ENCODE data around the gene LNPEP. TPM values are rescaled to one million over a fixed set of nuclear protein-coding genes. Genes with fewer than 3 reads are reported as not detected.

LNPEP gene
- total RNA-seq, 2 experiments from 2014 or later = 79.1 to 116 TPM

DNA sequence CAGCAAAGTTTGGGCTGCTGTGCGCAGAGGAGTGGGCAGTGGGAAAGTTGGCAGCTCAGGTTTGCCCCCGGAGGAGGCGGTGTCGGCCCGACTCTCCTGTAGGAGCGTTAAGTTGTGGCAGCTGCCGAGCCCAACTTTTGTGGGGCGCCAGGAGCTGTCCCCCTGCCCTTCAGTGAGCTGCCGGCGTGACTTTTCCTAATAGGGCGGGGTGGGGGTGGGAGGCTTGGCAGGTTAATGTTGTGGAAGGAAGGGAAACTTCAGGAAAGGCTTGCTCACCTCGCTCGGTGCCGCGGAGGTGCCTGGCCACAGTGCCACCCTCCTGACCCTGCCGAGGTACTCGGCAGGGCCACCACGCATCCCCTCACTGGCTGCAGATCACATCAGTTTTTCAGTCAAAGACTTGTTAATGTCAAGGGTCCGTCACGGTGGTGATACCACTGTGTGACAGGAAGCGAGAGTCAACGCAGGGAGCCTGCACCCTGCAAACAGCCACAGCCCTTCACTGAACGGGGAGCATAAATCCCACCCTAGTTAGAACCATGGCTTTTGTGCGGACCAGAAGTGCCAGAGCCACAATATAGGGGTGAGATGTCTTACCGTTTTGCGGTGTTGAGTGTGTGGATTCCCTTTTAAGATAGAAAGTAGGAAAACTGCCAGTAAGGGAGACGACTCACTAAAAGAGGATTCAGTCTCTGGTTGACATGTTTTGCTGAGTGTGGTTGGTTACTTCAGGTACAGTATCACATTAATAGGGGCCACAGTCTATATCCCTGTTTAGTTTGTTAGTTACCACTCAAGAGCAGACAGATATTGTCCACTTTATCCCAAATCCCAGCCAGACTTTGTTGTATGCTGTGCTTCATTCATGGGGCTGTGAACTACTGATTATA is 796 bp downstream of the LNPEP start:
- CTCF ChIA-PET (ENCODE audit: unreplicated experiment) = interaction anchor here (0.6 kb wide), 2 partner anchors 42 to 131 kb away, joined by 3 read pairs; no protein-coding TSS in a partner anchor
- POLR2A ChIA-PET = interaction anchor here (0.7 to 3.2 kb wide), 13 partner anchors 22 to 647 kb away, joined by 3 to 38 read pairs (median 3); partner anchors contain the start of gene ERAP1
- peak overlapping the region; percentile 87 for H3K4me3 ChIP-seq (ENCODE audit: low read depth, low read length, poor library complexity, severe bottlenecking)
- H4K20me1 ChIP-seq (ENCODE audit: insufficient read depth, low read length) = peaks cover 14% of the 10 kb centered on the region; the same call in 1 of the 2 replicates
- H3K9me3 ChIP-seq (ENCODE audit: low read length) = no peaks in the 10 kb centered on the region
- peak overlapping the region; percentile 94 for H3K4me2 ChIP-seq (ENCODE audit: low read length)
- peaks cover 34% of the 10 kb centered on the region for H3K36me3 ChIP-seq (ENCODE audit: insufficient read depth, low read length)
- TF ChIP-seq EZH2phosphoT487 (IDR thresholded peaks at IDR 0.05; ENCODE audit: borderline replicate concordance, low read depth, low read length) = no peak
- TF ChIP-seq, protein P1, sequence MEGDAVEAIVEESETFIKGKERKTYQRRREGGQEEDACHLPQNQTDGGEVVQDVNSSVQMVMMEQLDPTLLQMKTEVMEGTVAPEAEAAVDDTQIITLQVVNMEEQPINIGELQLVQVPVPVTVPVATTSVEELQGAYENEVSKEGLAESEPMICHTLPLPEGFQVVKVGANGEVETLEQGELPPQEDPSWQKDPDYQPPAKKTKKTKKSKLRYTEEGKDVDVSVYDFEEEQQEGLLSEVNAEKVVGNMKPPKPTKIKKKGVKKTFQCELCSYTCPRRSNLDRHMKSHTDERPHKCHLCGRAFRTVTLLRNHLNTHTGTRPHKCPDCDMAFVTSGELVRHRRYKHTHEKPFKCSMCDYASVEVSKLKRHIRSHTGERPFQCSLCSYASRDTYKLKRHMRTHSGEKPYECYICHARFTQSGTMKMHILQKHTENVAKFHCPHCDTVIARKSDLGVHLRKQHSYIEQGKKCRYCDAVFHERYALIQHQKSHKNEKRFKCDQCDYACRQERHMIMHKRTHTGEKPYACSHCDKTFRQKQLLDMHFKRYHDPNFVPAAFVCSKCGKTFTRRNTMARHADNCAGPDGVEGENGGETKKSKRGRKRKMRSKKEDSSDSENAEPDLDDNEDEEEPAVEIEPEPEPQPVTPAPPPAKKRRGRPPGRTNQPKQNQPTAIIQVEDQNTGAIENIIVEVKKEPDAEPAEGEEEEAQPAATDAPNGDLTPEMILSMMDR (conservative IDR thresholded peaks at IDR 0.05; ENCODE audit: low read length) = no peak
- peak overlapping the region; percentile 98 for H3K27ac ChIP-seq (ENCODE audit: low read depth, low read length, poor library complexity, severe bottlenecking)
- peaks cover 40% of the 10 kb centered on the region for H3K4me1 ChIP-seq (ENCODE audit: insufficient read depth, low read length, poor library complexity, severe bottlenecking)
- intact Hi-C loops (cut with micrococcal nuclease; ENCODE audit: unreplicated experiment) = loop anchor here (2.0 kb wide), 1 partner anchor 274 kb away; the partner anchor contains the start of gene CAST
- H3K79me2 ChIP-seq (ENCODE audit: insufficient read depth, low read depth, low read length) = peaks cover 82% of the 10 kb centered on the region
- H2AFZ ChIP-seq (ENCODE audit: low read length) = peak overlapping the region; percentile 13; the same call in 1 of the 2 replicates
- no TSS peak for BruUV-seq (replicated peaks)
- DNase-seq (ENCODE audit: low spot score) = peak; percentile 84
- no peaks in the 10 kb centered on the region for H3K9me2 ChIP-seq (ENCODE audit: insufficient read depth, low read length)

DNA sequence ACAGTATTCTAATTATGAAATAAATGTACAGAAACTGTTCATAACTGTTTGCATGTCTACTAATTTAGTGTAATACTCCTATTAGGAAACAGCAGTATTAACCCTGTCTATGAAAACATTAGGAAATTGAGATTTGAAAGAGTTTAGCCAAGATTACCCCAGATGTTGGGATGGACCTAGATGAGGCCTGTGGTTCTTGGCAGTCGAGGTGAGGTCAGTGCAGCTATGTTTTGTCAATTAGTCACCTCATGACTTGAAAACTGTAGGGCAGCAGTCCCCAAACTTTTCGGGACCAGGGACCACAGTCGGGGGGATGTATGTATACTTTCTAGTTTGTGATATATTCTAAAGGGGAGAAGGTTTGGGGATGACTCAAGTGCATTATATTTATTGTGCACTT is 4.7 kb downstream of the LNPEP start:
- Histone ChIP-seq H3K27ac (ENCODE audit: low read depth, low read length, poor library complexity, severe bottlenecking) (no peak overlapping the region), H3K4me2 (ENCODE audit: low read length) (peak overlapping the region; percentile 31; the same call in 1 of the 2 replicates)

More for the DNA sequence above, 4.7 kb downstream of the LNPEP start:
- CTCF ChIA-PET (ENCODE audit: unreplicated experiment) = no interaction called here
- Histone ChIP-seq H4K20me1 (ENCODE audit: insufficient read depth, low read length) (peaks cover 14% of the 10 kb centered on the region; the same call in 1 of the 2 replicates), H3K4me3 (ENCODE audit: low read depth, low read length, poor library complexity, severe bottlenecking) (no peak overlapping the region), H3K4me1 (ENCODE audit: insufficient read depth, low read length, poor library complexity, severe bottlenecking) (peaks cover 41% of the 10 kb centered on the region), H2AFZ (ENCODE audit: low read length) (no peak overlapping the region), H3K9me2 (ENCODE audit: insufficient read depth, low read length) (no peaks in the 10 kb centered on the region), H3K36me3 (ENCODE audit: insufficient read depth, low read length) (peaks cover 40% of the 10 kb centered on the region), H3K9me3 (ENCODE audit: low read length) (no peaks in the 10 kb centered on the region), H3K79me2 (ENCODE audit: insufficient read depth, low read depth, low read length) (peaks cover 87% of the 10 kb centered on the region)
- BruUV-seq (replicated peaks) = no TSS peak
- intact Hi-C loops (cut with micrococcal nuclease; ENCODE audit: unreplicated experiment) = no loop called here
- no peak for DNase-seq (ENCODE audit: low spot score)
- TF ChIP-seq EZH2phosphoT487 (IDR thresholded peaks at IDR 0.05; ENCODE audit: borderline replicate concordance, low read depth, low read length) = no peak
- TF ChIP-seq, protein P1 (conservative IDR thresholded peaks at IDR 0.05; ENCODE audit: low read length) = no peak
- POLR2A ChIA-PET = interaction anchor here (0.7 to 2.0 kb wide), 6 partner anchors 17 to 193 kb away, joined by 3 to 11 read pairs (median 4); partner anchors contain the start of gene ERAP2

Measured in OCI-LY7 (cell line).